ENCODE results near the gene TSHR.

The TSHR gene

DNA sequence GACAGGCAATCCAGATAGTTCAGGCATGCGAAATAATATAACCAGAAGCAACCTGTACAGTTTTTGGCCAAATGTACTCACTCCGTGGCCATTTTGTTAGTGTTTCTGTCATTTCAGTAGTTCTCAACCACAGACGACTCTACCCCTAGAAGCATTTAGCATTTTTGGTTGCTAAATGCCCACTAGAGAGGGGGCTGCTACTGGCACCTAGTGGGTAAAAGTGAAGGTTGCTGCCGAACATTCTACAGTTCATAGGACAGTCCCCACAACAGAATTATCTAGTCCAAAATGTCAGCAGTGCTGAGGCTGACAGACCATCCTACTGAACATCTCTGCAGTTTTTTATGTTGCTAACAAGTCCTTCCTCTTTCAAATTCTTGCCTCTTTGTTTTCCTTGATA lies 107.4 kb downstream of the TSHR start:
- no peaks in the 10 kb centered on the region for H3K9me3 ChIP-seq (ENCODE audit: control insufficient read depth, insufficient read depth, low read length)
- no peaks in the 10 kb centered on the region for H3K27me3 ChIP-seq (ENCODE audit: control insufficient read depth, insufficient read depth, low read length)
- H3K4me3 ChIP-seq (ENCODE audit: low read length), result no peak overlapping the region
- no peaks in the 10 kb centered on the region for H3K4me1 ChIP-seq (ENCODE audit: control insufficient read depth, insufficient read depth, low read length)
- H3K36me3 ChIP-seq (ENCODE audit: control insufficient read depth, insufficient read depth, low read length), result no peaks in the 10 kb centered on the region
- no peak overlapping the region for H3K27ac ChIP-seq (ENCODE audit: low read length)
- WGBS (ENCODE audit: insufficient coverage, insufficient read length), result no CpG with 5 or more reads among the region's 4 CpGs
- DNase-seq (ENCODE audit: low read depth, low spot score), result peak; percentile 13

DNA sequence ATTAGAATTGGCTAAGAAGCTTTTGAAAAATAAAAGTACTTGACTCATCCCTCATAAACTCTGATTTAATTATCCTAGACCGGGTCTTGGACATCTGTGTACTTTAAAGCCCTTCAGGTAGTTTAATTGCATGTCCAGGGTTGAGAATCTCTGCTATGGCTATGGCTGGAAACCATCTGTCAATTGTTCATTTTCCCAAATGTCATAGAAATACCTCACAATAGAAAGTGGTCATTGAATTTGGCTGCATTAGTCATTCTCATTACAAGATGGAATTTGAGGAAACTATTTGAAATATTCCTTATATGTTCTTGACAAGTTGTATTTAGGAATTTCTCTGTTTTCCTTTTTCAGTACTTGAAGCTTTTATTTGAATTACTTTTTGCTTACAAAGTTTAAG lies 111.3 kb downstream of the TSHR start:
- WGBS (ENCODE audit: insufficient coverage, insufficient read length), result no CpG with 5 or more reads among the region's 1 CpG
- no peak for DNase-seq (ENCODE audit: low read depth, low spot score)

DNA sequence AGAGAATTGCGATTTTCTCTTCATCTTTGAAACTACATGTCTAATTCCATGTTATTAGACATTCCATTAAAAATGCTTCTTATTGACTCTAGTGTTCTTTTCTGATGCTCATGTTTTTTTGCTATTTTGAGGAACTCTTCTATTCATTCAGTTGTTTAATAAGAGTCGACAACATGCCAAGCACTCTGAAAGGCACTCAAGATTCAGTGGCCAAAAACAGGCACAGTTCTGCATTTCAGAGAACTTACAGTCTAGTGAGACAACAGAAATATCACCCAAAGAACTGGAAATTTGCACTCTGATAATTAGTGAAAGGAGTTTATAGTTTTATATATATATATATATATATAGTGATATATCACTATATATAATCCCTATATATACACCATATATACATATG lies 111.7 kb downstream of the TSHR start:
- no peaks in the 10 kb centered on the region for H3K9me3 ChIP-seq (ENCODE audit: control insufficient read depth, insufficient read depth, low read length)
- no peaks in the 10 kb centered on the region for H3K36me3 ChIP-seq (ENCODE audit: control insufficient read depth, insufficient read depth, low read length)
- H3K4me3 ChIP-seq (ENCODE audit: low read length), result no peak overlapping the region
- no peaks in the 10 kb centered on the region for H3K4me1 ChIP-seq (ENCODE audit: control insufficient read depth, insufficient read depth, low read length)
- DNase-seq (ENCODE audit: low read depth, low spot score), result no peak
- H3K27ac ChIP-seq (ENCODE audit: low read length), result no peak overlapping the region
- no peaks in the 10 kb centered on the region for H3K27me3 ChIP-seq (ENCODE audit: control insufficient read depth, insufficient read depth, low read length)
- whole genome bisulfite sequencing (ENCODE audit: insufficient coverage, insufficient read length), result no CpG with 5 or more reads among the region's 2 CpGs

More for the DNA sequence above, 111.3 kb downstream of the TSHR start:
- H3K4me3 ChIP-seq (ENCODE audit: low read length), result no peak overlapping the region
- no peaks in the 10 kb centered on the region for H3K27me3 ChIP-seq (ENCODE audit: control insufficient read depth, insufficient read depth, low read length)
- H3K27ac ChIP-seq (ENCODE audit: low read length), result no peak overlapping the region
- H3K9me3 ChIP-seq (ENCODE audit: control insufficient read depth, insufficient read depth, low read length), result no peaks in the 10 kb centered on the region
- no peaks in the 10 kb centered on the region for H3K36me3 ChIP-seq (ENCODE audit: control insufficient read depth, insufficient read depth, low read length)
- H3K4me1 ChIP-seq (ENCODE audit: control insufficient read depth, insufficient read depth, low read length), result no peaks in the 10 kb centered on the region

DNA sequence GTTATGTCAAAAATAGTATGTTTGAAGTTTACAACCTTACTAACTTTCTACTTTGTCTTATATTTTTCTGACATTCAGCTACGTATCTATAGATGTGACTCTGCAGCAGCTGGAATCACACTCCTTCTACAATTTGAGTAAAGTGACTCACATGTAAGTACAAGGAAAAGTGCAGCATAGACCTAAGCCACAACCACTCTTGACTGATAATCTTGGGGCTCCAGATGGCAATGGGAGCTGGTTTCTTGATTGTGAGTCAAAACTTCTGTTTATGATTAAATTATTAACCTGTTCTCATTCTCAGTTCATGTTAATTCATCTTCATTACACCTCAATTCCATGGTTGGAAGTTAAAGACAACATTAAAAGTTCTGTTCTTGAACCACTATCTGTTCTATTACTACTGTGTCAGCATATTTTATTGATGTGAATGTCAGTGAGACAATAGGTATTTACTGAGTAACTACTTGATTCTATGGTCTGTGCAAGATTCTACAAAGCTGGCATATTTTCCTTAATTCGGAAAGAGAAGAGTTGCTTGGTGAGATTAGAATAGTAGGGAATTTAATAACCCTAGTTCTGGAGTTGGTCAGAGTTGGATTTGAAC lies 112.9 kb downstream of the TSHR start:
- no CpG with 5 or more reads among the region's 2 CpGs for WGBS (ENCODE audit: insufficient coverage, insufficient read length)
- DNase-seq (ENCODE audit: low read depth, low spot score), result no peak
- no peaks in the 10 kb centered on the region for H3K36me3 ChIP-seq (ENCODE audit: control insufficient read depth, insufficient read depth, low read length)
- no peaks in the 10 kb centered on the region for H3K4me1 ChIP-seq (ENCODE audit: control insufficient read depth, insufficient read depth, low read length)
- no peaks in the 10 kb centered on the region for H3K27me3 ChIP-seq (ENCODE audit: control insufficient read depth, insufficient read depth, low read length)
- no peak overlapping the region for H3K4me3 ChIP-seq (ENCODE audit: low read length)
- H3K27ac ChIP-seq (ENCODE audit: low read length), result no peak overlapping the region
- H3K9me3 ChIP-seq (ENCODE audit: control insufficient read depth, insufficient read depth, low read length), result no peaks in the 10 kb centered on the region

DNA sequence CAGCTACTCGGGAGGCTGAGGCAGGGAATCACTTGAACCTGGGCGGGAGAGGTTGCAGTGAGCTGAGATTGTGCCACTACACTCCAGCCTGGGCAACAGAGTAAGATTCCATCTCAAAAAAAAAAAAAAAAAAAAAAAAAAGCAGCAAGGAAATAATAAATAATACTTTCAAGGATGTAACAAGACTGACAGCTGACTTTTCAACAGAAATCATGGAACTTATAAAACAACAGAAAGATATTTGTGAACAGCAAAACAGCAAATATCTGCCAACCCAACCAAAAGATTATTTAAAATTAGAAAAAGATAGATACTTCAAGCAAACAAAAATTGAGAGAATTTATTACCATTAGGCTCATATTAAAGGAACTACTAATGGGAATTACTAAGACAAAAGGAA lies 115.1 kb downstream of the TSHR start:
- H3K27me3 ChIP-seq (ENCODE audit: control insufficient read depth, insufficient read depth, low read length), result no peaks in the 10 kb centered on the region
- DNase-seq (ENCODE audit: low read depth, low spot score), result no peak
- no peaks in the 10 kb centered on the region for H3K9me3 ChIP-seq (ENCODE audit: control insufficient read depth, insufficient read depth, low read length)
- no peaks in the 10 kb centered on the region for H3K36me3 ChIP-seq (ENCODE audit: control insufficient read depth, insufficient read depth, low read length)
- no peaks in the 10 kb centered on the region for H3K4me1 ChIP-seq (ENCODE audit: control insufficient read depth, insufficient read depth, low read length)
- no peak overlapping the region for H3K27ac ChIP-seq (ENCODE audit: low read length)
- WGBS (ENCODE audit: insufficient coverage, insufficient read length), result no CpG with 5 or more reads among the region's 2 CpGs
- H3K4me3 ChIP-seq (ENCODE audit: low read length), result no peak overlapping the region

DNA sequence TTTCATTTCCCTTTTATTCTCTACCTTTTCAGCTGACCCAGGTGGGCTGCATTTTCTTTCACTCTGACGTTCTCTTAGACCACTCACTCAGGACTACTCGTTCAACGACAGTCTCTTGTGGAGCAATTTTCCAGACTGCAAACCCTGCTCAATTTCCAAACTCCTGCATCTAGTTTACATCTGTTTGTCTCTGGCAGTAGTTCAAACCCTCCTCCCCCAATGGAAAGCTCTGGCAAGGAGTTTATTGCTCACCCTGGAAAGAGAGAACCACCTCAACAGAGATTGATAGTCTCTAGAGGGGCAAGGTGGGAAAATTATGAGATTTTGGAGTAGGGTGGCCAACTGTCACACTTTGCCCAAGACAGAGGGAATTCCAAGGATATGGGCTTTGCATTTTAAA lies 130.2 kb downstream of the TSHR start:
- Histone ChIP-seq H3K4me3 (ENCODE audit: low read length) (no peak overlapping the region), H3K27ac (ENCODE audit: low read length) (no peak overlapping the region), H3K9me3 (ENCODE audit: control insufficient read depth, insufficient read depth, low read length) (no peaks in the 10 kb centered on the region), H3K27me3 (ENCODE audit: control insufficient read depth, insufficient read depth, low read length) (no peaks in the 10 kb centered on the region), H3K36me3 (ENCODE audit: control insufficient read depth, insufficient read depth, low read length) (no peaks in the 10 kb centered on the region), H3K4me1 (ENCODE audit: control insufficient read depth, insufficient read depth, low read length) (no peaks in the 10 kb centered on the region)
- no peak for DNase-seq (ENCODE audit: low read depth, low spot score)
- no CpG with 5 or more reads among the region's 3 CpGs for WGBS (ENCODE audit: insufficient coverage, insufficient read length)

DNA sequence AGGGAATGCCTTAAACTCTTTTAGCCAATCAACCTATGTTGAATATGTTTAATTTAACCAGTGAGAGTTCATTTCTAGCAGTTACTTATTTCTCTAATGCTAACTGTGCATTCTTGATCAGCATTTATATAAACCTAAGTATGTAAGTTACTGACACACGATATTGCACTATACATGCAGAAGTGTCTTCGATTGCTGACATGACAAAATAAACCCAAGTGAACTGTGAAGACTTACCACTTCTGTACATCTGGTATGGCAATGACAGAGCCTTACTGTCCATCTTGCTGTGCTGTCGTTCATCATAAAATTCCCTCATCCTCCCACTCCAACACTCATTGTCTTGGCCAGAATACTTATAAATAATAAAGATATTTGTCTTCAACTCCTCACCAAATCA lies 131.8 kb downstream of the TSHR start:
- Histone ChIP-seq H3K27ac (ENCODE audit: low read length) (no peak overlapping the region), H3K9me3 (ENCODE audit: control insufficient read depth, insufficient read depth, low read length) (no peaks in the 10 kb centered on the region), H3K4me3 (ENCODE audit: low read length) (no peak overlapping the region), H3K36me3 (ENCODE audit: control insufficient read depth, insufficient read depth, low read length) (no peaks in the 10 kb centered on the region), H3K27me3 (ENCODE audit: control insufficient read depth, insufficient read depth, low read length) (no peaks in the 10 kb centered on the region), H3K4me1 (ENCODE audit: control insufficient read depth, insufficient read depth, low read length) (no peaks in the 10 kb centered on the region)
- no peak for DNase-seq (ENCODE audit: low read depth, low spot score)
- no CpG with 5 or more reads among the region's 3 CpGs for WGBS (ENCODE audit: insufficient coverage, insufficient read length)

DNA sequence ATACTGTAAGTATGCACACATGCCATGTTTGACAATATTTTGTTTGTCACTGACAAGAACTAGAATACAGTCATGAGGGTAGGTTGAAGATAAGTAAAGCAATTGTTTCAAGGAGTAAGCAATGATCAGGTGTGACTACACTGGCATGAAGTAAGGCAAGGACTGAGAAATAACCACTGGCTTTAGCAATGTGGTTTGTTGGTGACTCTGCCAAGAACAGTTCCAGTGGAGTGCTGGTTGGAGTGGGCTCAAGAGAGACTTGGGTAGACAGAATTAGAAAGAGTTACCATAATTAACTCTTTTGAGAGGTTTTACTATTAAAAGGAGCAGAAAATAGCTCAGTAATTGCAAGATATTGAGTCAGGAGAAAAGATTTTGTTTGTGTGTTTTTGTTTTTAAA lies 135.7 kb downstream of the TSHR start:
- no peak for DNase-seq (ENCODE audit: low read depth, low spot score)
- Histone ChIP-seq H3K36me3 (ENCODE audit: control insufficient read depth, insufficient read depth, low read length) (no peaks in the 10 kb centered on the region), H3K9me3 (ENCODE audit: control insufficient read depth, insufficient read depth, low read length) (no peaks in the 10 kb centered on the region), H3K4me3 (ENCODE audit: low read length) (no peak overlapping the region), H3K27me3 (ENCODE audit: control insufficient read depth, insufficient read depth, low read length) (no peaks in the 10 kb centered on the region), H3K27ac (ENCODE audit: low read length) (no peak overlapping the region), H3K4me1 (ENCODE audit: control insufficient read depth, insufficient read depth, low read length) (no peaks in the 10 kb centered on the region)

DNA sequence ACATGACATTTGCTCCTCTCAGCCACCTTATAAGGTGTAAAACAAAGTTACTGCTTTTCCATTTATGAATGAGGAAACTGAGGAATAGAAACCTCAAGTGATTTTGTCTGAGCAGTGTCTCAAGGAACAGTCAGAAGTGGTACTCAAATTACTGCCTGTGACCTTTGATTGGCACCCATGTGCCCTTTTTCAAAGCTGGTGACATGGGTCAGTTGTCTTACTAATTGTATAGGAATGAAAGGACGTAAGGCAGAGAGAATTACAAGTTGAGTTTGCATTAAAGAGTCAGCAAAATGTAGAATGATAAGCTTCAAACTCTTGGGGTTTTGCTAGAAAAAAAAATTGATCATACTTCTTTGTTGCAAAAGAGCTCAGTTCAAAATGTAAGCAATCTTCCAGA lies 136.2 kb downstream of the TSHR start:
- WGBS (ENCODE audit: insufficient coverage, insufficient read length), result no CpG with 5 or more reads among the region's 1 CpG
- Histone ChIP-seq H3K9me3 (ENCODE audit: control insufficient read depth, insufficient read depth, low read length) (no peaks in the 10 kb centered on the region), H3K4me3 (ENCODE audit: low read length) (no peak overlapping the region), H3K27me3 (ENCODE audit: control insufficient read depth, insufficient read depth, low read length) (no peaks in the 10 kb centered on the region), H3K27ac (ENCODE audit: low read length) (no peak overlapping the region), H3K36me3 (ENCODE audit: control insufficient read depth, insufficient read depth, low read length) (no peaks in the 10 kb centered on the region), H3K4me1 (ENCODE audit: control insufficient read depth, insufficient read depth, low read length) (no peaks in the 10 kb centered on the region)
- DNase-seq (ENCODE audit: low read depth, low spot score), result no peak

DNA sequence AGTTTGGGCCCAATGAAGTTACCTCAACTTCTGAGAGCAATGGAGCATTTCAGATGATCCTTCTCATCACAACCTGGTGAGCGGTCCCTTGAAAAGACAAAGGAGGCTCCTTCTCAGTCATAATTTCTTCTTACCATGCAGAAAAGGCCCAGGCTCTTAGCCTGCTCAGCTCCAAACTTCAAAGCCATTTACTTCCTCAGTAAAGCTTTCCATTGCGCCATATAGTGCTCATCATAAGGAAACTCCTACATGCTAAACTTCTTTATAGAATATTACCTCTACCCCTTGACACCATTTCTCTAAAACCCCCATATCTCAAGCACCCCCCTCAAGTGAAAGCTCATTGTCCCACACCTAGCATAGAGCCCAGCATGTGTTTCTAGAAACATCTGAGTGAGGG lies 138.2 kb downstream of the TSHR start:
- Histone ChIP-seq H3K27ac (ENCODE audit: low read length) (no peak overlapping the region), H3K9me3 (ENCODE audit: control insufficient read depth, insufficient read depth, low read length) (no peaks in the 10 kb centered on the region), H3K27me3 (ENCODE audit: control insufficient read depth, insufficient read depth, low read length) (no peaks in the 10 kb centered on the region), H3K4me1 (ENCODE audit: control insufficient read depth, insufficient read depth, low read length) (no peaks in the 10 kb centered on the region), H3K36me3 (ENCODE audit: control insufficient read depth, insufficient read depth, low read length) (no peaks in the 10 kb centered on the region), H3K4me3 (ENCODE audit: low read length) (no peak overlapping the region)
- no CpG with 5 or more reads among the region's 2 CpGs for WGBS (ENCODE audit: insufficient coverage, insufficient read length)
- DNase-seq (ENCODE audit: low read depth, low spot score), result no peak

DNA sequence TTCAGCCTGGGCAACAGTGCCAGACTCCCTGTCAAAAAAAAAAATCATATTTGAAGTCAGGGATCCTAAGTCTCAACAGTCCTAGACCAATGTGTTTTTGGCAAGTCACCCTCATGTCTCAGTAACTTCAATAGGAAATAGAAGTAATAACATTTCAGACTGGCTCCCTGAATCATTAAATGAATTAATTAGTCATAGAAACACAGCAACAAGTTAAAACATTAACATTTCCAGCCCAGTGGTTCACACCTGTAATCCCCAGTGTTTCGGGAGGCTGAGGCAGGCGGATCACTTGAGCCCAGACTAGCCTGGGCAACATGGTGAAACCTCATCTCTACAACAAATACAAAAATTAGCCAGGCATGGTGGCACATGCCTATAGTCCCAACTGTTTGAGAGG lies 140.1 kb downstream of the TSHR start:
- Histone ChIP-seq H3K9me3 (ENCODE audit: control insufficient read depth, insufficient read depth, low read length) (no peaks in the 10 kb centered on the region), H3K36me3 (ENCODE audit: control insufficient read depth, insufficient read depth, low read length) (no peaks in the 10 kb centered on the region), H3K27ac (ENCODE audit: low read length) (no peak overlapping the region), H3K4me1 (ENCODE audit: control insufficient read depth, insufficient read depth, low read length) (no peaks in the 10 kb centered on the region), H3K27me3 (ENCODE audit: control insufficient read depth, insufficient read depth, low read length) (no peaks in the 10 kb centered on the region), H3K4me3 (ENCODE audit: low read length) (no peak overlapping the region)
- DNase-seq (ENCODE audit: low read depth, low spot score), result no peak
- WGBS (ENCODE audit: insufficient coverage, insufficient read length), result no CpG with 5 or more reads among the region's 2 CpGs
